B cell (primary cell): ENCODE measurements around the gene GNG2. TPM values are rescaled to one million over a fixed set of nuclear protein-coding genes. Genes with fewer than 3 reads are reported as not detected.

Experiments used
- ATAC-seq: fragments of 200-7000 bp; cut with Tn5 transposase; one replicate; pipeline ENCODE4 v1.10.0; 2021; ENCODE audit warnings: low read depth, mild to moderate bottlenecking, moderate number of reproducible peaks, moderate library complexity
- CTCF ChIA-PET: fragments of 350-600 bp; sonication (Branson Sonifier 250); formaldehyde crosslinking; loops from one replicate; lab custom pipeline; 2021; ENCODE audit warnings: antibody characterized with exemption, inconsistent platforms; lab: Charles Lee
- POLR2A ChIA-PET: fragments of 350-600 bp; sonication (Branson Sonifier 250); formaldehyde crosslinking; loops from one replicate; lab custom pipeline; 2021; ENCODE audit warnings: antibody characterized with exemption; lab: Charles Lee
- DNase-seq: peaks from one replicate; pipeline ENCODE4 v3.0.0; 2013
- H2AFZ ChIP-seq: 2 replicates; pipeline ENCODE4 v1.6.1; 2012; ENCODE audit warnings: mild to moderate bottlenecking, low read depth, low read length; ENCODE audit not compliant: insufficient read depth, poor library complexity, severe bottlenecking
- H3K27ac ChIP-seq, 2 donors: 1 replicate in 1 of 2; 2 replicates in 1 of 2; pipeline ENCODE4 v1.5.1; 2012 to 2013; ENCODE audit warnings: low read length in 2 of 2, mild to moderate bottlenecking in 2 of 2, moderate library complexity in 1 of 2
- H3K27me3 ChIP-seq, 4 experiments: fragments of 200-600 bp in 1 of 4; sonication (generic) in 1 of 4; replicated peaks in 1 of 4; 1 replicate in 2 of 4; 2 replicates in 2 of 4; pipeline versions ENCODE4 v1.6.1 to v1.7.0; 2013 to 2016; ENCODE audit warnings: low read length in 3 of 4, mild to moderate bottlenecking in 2 of 4, mixed read lengths in 1 of 4, moderate library complexity in 1 of 4; ENCODE audit not compliant: insufficient read depth in 4 of 4, control insufficient read depth in 3 of 4; ENCODE audit errors: control extremely low read depth in 1 of 4
- H3K36me3 ChIP-seq, 2 experiments: replicated peaks in 1 of 2; 1 replicate in 1 of 2; 2 replicates in 1 of 2; pipeline versions ENCODE4 v1.6.1 to v1.7.1; 2013; ENCODE audit warnings: low read length in 1 of 2; ENCODE audit not compliant: insufficient read depth in 2 of 2, control insufficient read depth in 1 of 2; ENCODE audit errors: control extremely low read depth in 1 of 2, extremely low read depth in 1 of 2
- H3K4me1 ChIP-seq, 2 donors: fragments of 200-600 bp in 1 of 2; sonication (generic) in 1 of 2; 1 replicate in 1 of 2; 2 replicates in 1 of 2; pipeline versions ENCODE4 v1.5.1 to v1.6.1; 2013 to 2017; ENCODE audit warnings: low read length in 2 of 2; ENCODE audit not compliant: control insufficient read depth in 2 of 2, insufficient read depth in 2 of 2
- H3K4me2 ChIP-seq: replicated peaks from 2 replicates; pipeline ENCODE3; 2012; ENCODE audit warnings: mild to moderate bottlenecking, low read depth, low read length; ENCODE audit not compliant: poor library complexity, severe bottlenecking
- H3K4me3 ChIP-seq, 5 experiments: fragments of 200-600 bp in 1 of 5; sonication (generic) in 1 of 5; 1 replicate in 3 of 5; 2 replicates in 2 of 5; pipeline versions ENCODE4 v1.5.1 to v1.7.0; 2011 to 2016; ENCODE audit warnings: low read length in 4 of 5, mild to moderate bottlenecking in 4 of 5, low read depth in 2 of 5, control low read depth in 1 of 5, moderate library complexity in 1 of 5; ENCODE audit not compliant: insufficient read depth in 1 of 5; ENCODE audit errors: control extremely low read depth in 1 of 5, extremely low read depth in 1 of 5
- H3K79me2 ChIP-seq: fragments of 200-600 bp; sonication (generic); one replicate; pipeline ENCODE4 v1.6.0; 2016; ENCODE audit warnings: low read length; ENCODE audit not compliant: control insufficient read depth, insufficient read depth
- H3K9ac ChIP-seq: fragments of 200-600 bp; sonication (generic); 2 replicates; pipeline ENCODE4 v1.6.1; 2017; ENCODE audit warnings: mild to moderate bottlenecking, low read length, moderate library complexity
- H3K9me3 ChIP-seq, 3 donors: one replicate each; pipeline versions ENCODE4 v1.6.1 to v1.7.1; 2013; ENCODE audit warnings: low read length in 2 of 3; ENCODE audit not compliant: control insufficient read depth in 2 of 3, insufficient read depth in 1 of 3; ENCODE audit errors: control extremely low read depth in 1 of 3
- H4K20me1 ChIP-seq: 2 replicates; pipeline ENCODE4 v1.6.0; 2012; ENCODE audit warnings: mild to moderate bottlenecking, low read length; ENCODE audit not compliant: insufficient read depth, control insufficient read depth, poor library complexity, severe bottlenecking
- H3K27ac Mint-ChIP-seq: one replicate; pipeline ENCODE4 v1.8.0; 2021; ENCODE audit warnings: mixed read lengths
- H3K27me3 Mint-ChIP-seq: one replicate; pipeline ENCODE4 v1.8.0; 2021; ENCODE audit warnings: mixed read lengths
- H3K4me1 Mint-ChIP-seq: one replicate; pipeline ENCODE4 v1.8.0; 2021; ENCODE audit warnings: mixed read lengths
- H3K4me3 Mint-ChIP-seq: one replicate; pipeline ENCODE4 v1.8.0; 2021; ENCODE audit warnings: mixed read lengths
- H3K9me3 Mint-ChIP-seq: one replicate; pipeline ENCODE4 v1.8.0; 2022; ENCODE audit warnings: mixed read lengths; ENCODE audit not compliant: insufficient read depth
- CTCF ChIP-seq: fragments of 200-600 bp; IDR thresholded peaks from one replicate; pipeline ENCODE4 v1.8.0; 2022; ENCODE audit warnings: antibody characterized with exemption, mild to moderate bottlenecking
- EZH2 ChIP-seq: IDR thresholded peaks from 2 replicates; pipeline ENCODE4 v1.6.1; 2012; ENCODE audit warnings: borderline replicate concordance, low read depth, mild to moderate bottlenecking, moderate library complexity, low read length; ENCODE audit not compliant: insufficient read depth, poor library complexity, severe bottlenecking
- WGBS: methylation state at CpG from one replicate; pipeline ENCODE4 v1.1.5; 2013; ENCODE audit warnings: missing lambda C conversion rate; ENCODE audit not compliant: insufficient coverage; 5-methylcytosine and 5-hydroxymethylcytosine counted together
- intact Hi-C: fragments of 100-400 bp; cut with micrococcal nuclease; formaldehyde crosslinking; loops from one replicate; pipeline ENCODE4 v1.10.0; 2022
- polyA plus RNA-seq: library from polyadenylated mRNA; depleted of rRNA; stranded (reverse); fragments of >200 nt; gene quantifications from 2 replicates; pipeline ENCODE4 v1.2.3, GENCODE V29; 2012
- total RNA-seq, 2 donors: library from RNA; stranded (reverse); fragments of 120-200 nt in 1 of 2; gene quantifications; 1 replicate in 1 of 2; 2 replicates in 1 of 2; pipeline versions ENCODE4 v1.2.3 to v1.2.4, GENCODE V29; 2013 to 2022

Gene GNG2
- total and polyA plus RNA-seq, 2 donors (not counting 1 experiment from before 2014, with no cell fraction given) = 21.9 to 57.6 TPM

- no peaks in the 10 kb centered on the region for H3K27me3 ChIP-seq
- H3K79me2 ChIP-seq = peaks cover 38% of the 10 kb centered on the region
- no peak for ATAC-seq
- peaks cover 36% of the 10 kb centered on the region for H3K4me1 Mint-ChIP-seq
- H4K20me1 ChIP-seq = peaks cover 13% of the 10 kb centered on the region
- 94% methylated on average over 3 of the region's 4 CpGs for WGBS
- H3K36me3 ChIP-seq = peaks cover 1 to 9% of the 10 kb centered on the region in 2 experiments
- peaks cover 0 to 5% of the 10 kb centered on the region in 2 donors for H3K4me1 ChIP-seq
- no peaks in the 10 kb centered on the region for H3K27me3 Mint-ChIP-seq
- ChIA-PET POLR2A (no interaction called here), CTCF (no interaction called here)
- H3K9ac ChIP-seq = no peak overlapping the region
- no peak overlapping the region for H2AFZ ChIP-seq
- no peaks in the 10 kb centered on the region for H3K9me3 Mint-ChIP-seq
- no peak for DNase-seq
- H3K27ac Mint-ChIP-seq = no peak overlapping the region
- no peak overlapping the region for H3K4me3 Mint-ChIP-seq
- intact Hi-C loops = no loop called here
- H3K4me2 ChIP-seq = no peak overlapping the region
- H3K4me3 ChIP-seq = no peak overlapping the region
- TF ChIP-seq EZH2 = no peak
- no peak for TF ChIP-seq CTCF
- no peak overlapping the region for H3K27ac ChIP-seq
- no peaks in the 10 kb centered on the region for H3K9me3 ChIP-seq
Measured at GRCh38 chr14:51924600-51924999, 64.2 kb downstream of the GNG2 start.

- Histone ChIP-seq H3K27me3 (no peaks in the 10 kb centered on the region), H3K79me2 (peaks cover 52% of the 10 kb centered on the region), H3K9ac (no peak overlapping the region), H3K4me3 (no peak overlapping the region), H3K27ac (no peak overlapping the region), H3K4me2 (no peak overlapping the region), H3K4me1 (peaks cover 0 to 5% of the 10 kb centered on the region in 2 donors), H3K9me3 (no peaks in the 10 kb centered on the region), H3K36me3 (peaks cover 1 to 9% of the 10 kb centered on the region in 2 experiments), H4K20me1 (peaks cover 20% of the 10 kb centered on the region), H2AFZ (no peak overlapping the region)
- no CpG with 5 or more reads among the region's 2 CpGs for WGBS
- no peak for ATAC-seq
- POLR2A ChIA-PET = no interaction called here
- H3K4me3 Mint-ChIP-seq = no peak overlapping the region
- no peak overlapping the region for H3K27ac Mint-ChIP-seq
- TF ChIP-seq EZH2 (no peak), CTCF (no peak)
- no peaks in the 10 kb centered on the region for H3K9me3 Mint-ChIP-seq
- no peaks in the 10 kb centered on the region for H3K27me3 Mint-ChIP-seq
- DNase-seq = no peak
- intact Hi-C loops = no loop called here
- CTCF ChIA-PET = no interaction called here
- peaks cover 35% of the 10 kb centered on the region for H3K4me1 Mint-ChIP-seq
Measured at GRCh38 chr14:51925980-51926379, 65.6 kb downstream of the GNG2 start.
